CD4-positive, alpha-beta T cell (primary cell): Measurements from ENCODE around the gene SGF29. TPM values are rescaled to one million over a fixed set of nuclear protein-coding genes. Genes with fewer than 3 reads are reported as not detected.
"Not testable (repeated sequence)": the region's sequence is repeated elsewhere in the genome, so short reads cannot be mapped to it uniquely, and the experiment has no call there.

ENCODE experiments used
- ATAC-seq: fragments of 200-7000 bp; cut with Tn5 transposase; one replicate; pipeline ENCODE4 v1.10.0; 2022; ENCODE audit warnings: mild to moderate bottlenecking; ENCODE audit not compliant: poor library complexity
- CTCF ChIA-PET: fragments of 350-600 bp; sonication (Branson Sonifier 250); formaldehyde crosslinking; loops from one replicate; lab custom pipeline; 2021; ENCODE audit warnings: antibody characterized with exemption, inconsistent platforms; lab: Charles Lee
- POLR2A ChIA-PET: fragments of 350-600 bp; sonication (Branson Sonifier 250); formaldehyde crosslinking; loops from one replicate; lab custom pipeline; 2021; ENCODE audit warnings: antibody characterized with exemption, inconsistent platforms; lab: Charles Lee
- DNase-seq, 14 experiments: peaks; one replicate each; pipeline ENCODE4 v3.0.0-alpha.2; 2013 to 2020; ENCODE audit warnings: mixed read lengths in 2 of 14
- H3K27ac ChIP-seq, 2 donors: one replicate each; pipeline versions ENCODE4 v1.5.1 to v1.7.0; 2013; ENCODE audit warnings: low read length in 2 of 2, low read depth in 1 of 2, mild to moderate bottlenecking in 1 of 2
- H3K27me3 ChIP-seq, 2 experiments: 1 replicate in 1 of 2; 2 replicates in 1 of 2; pipeline versions ENCODE4 v1.6.1 to v1.7.0; 2013; ENCODE audit warnings: low read length in 2 of 2, control low read depth in 1 of 2, mild to moderate bottlenecking in 1 of 2, moderate library complexity in 1 of 2; ENCODE audit not compliant: insufficient read depth in 2 of 2, control insufficient read depth in 1 of 2
- H3K36me3 ChIP-seq: one replicate; pipeline ENCODE4 v1.6.1; 2013; ENCODE audit warnings: low read length, control low read depth; ENCODE audit not compliant: insufficient read depth
- H3K4me1 ChIP-seq: one replicate; pipeline ENCODE4 v1.6.1; 2013; ENCODE audit warnings: low read length, control low read depth; ENCODE audit not compliant: insufficient read depth
- H3K4me3 ChIP-seq: one replicate; pipeline ENCODE4 v1.5.1; 2013; ENCODE audit warnings: mild to moderate bottlenecking, low read length, moderate library complexity
- H3K9me3 ChIP-seq, 2 experiments: 1 replicate in 1 of 2; 2 replicates in 1 of 2; pipeline versions ENCODE4 v1.6.1 to v1.7.0; 2013; ENCODE audit warnings: low read length in 2 of 2, mild to moderate bottlenecking in 2 of 2, control low read depth in 1 of 2, moderate library complexity in 1 of 2; ENCODE audit not compliant: control insufficient read depth in 1 of 2, insufficient read depth in 1 of 2
- H3K27ac Mint-ChIP-seq: one replicate; pipeline ENCODE4 v1.8.0; 2020; ENCODE audit warnings: mixed read lengths
- H3K27me3 Mint-ChIP-seq: one replicate; pipeline ENCODE4 v1.8.0; 2021; ENCODE audit warnings: mixed read lengths
- H3K36me3 Mint-ChIP-seq: one replicate; pipeline ENCODE4 v1.8.0; 2021; ENCODE audit warnings: low read depth, mixed read lengths
- H3K4me1 Mint-ChIP-seq: one replicate; pipeline ENCODE4 v1.8.0; 2021; ENCODE audit warnings: low read depth, mixed read lengths
- H3K4me3 Mint-ChIP-seq: one replicate; pipeline ENCODE4 v1.8.0; 2020; ENCODE audit warnings: mild to moderate bottlenecking, mixed read lengths
- H3K9me3 Mint-ChIP-seq: one replicate; pipeline ENCODE4 v1.8.0; 2020; ENCODE audit warnings: mixed read lengths
- CTCF ChIP-seq: fragments of 200-600 bp; IDR thresholded peaks from one replicate; pipeline ENCODE4 v1.8.0; 2022; ENCODE audit warnings: antibody characterized with exemption, mild to moderate bottlenecking
- intact Hi-C, 2 experiments: fragments of 100-400 bp; cut with DNase I in 1 of 2; cut with micrococcal nuclease in 1 of 2; formaldehyde crosslinking; loops; one replicate each; pipeline versions ENCODE4 v1.15.1 to v1.9.0; 2023 to 2025; cut with DNase I, micrococcal nuclease
- total RNA-seq, 174 experiments: library from RNA in 2 of 174; stranded (reverse) in 2 of 174; gene quantifications; one replicate each; pipeline ENCODE4 v1.2.3 and lab custom pipeline; 2021 to 2026

Gene SGF29
- total RNA-seq, 2 experiments from 2014 or later = 38.9 to 40.3 TPM

GRCh38 chr16:28526201-28527099, 27.3 kb upstream of the SGF29 start:
- no peaks in the 10 kb centered on the region for H3K9me3 ChIP-seq
- ChIA-PET POLR2A (interaction anchor here (2.9 kb wide), 1 partner anchor 8 kb away, joined by 11 read pairs; no protein-coding TSS in a partner anchor), CTCF (interaction anchor here (0.6 kb wide), 1 partner anchor 45 kb away, joined by 3 read pairs; no protein-coding TSS in a partner anchor)
- no peaks in the 10 kb centered on the region for H3K27me3 Mint-ChIP-seq
- intact Hi-C loops = loop anchor here in 1 of 2 experiments (10.0 kb wide), 1 partner anchor 52 kb away; the partner anchor contains the start of gene NPIPB7
- H3K27ac ChIP-seq = no peak overlapping the region
- H3K27me3 ChIP-seq = no peaks in the 10 kb centered on the region
- no peak overlapping the region for H3K4me3 ChIP-seq
- H3K36me3 Mint-ChIP-seq = no peaks in the 10 kb centered on the region
- DNase-seq (no peak), ATAC-seq (no peak)
- TF ChIP-seq CTCF = no peak
- H3K9me3 Mint-ChIP-seq = no peaks in the 10 kb centered on the region
- H3K36me3 ChIP-seq = no peaks in the 10 kb centered on the region
- H3K4me1 ChIP-seq = peaks cover 4% of the 10 kb centered on the region
- H3K27ac Mint-ChIP-seq = no peak overlapping the region
- H3K4me3 Mint-ChIP-seq = no peak overlapping the region
- peaks cover 11% of the 10 kb centered on the region for H3K4me1 Mint-ChIP-seq

- POLR2A ChIA-PET, H3K36me3 Mint-ChIP-seq, H3K9me3 ChIP-seq, H3K4me3 ChIP-seq, DNase-seq, H3K27ac ChIP-seq, H3K27ac Mint-ChIP-seq, H3K9me3 Mint-ChIP-seq, H3K36me3 ChIP-seq, ATAC-seq, H3K27me3 ChIP-seq, H3K4me1 ChIP-seq, CTCF ChIA-PET, H3K27me3 Mint-ChIP-seq, H3K4me3 Mint-ChIP-seq: not testable (repeated sequence)
- peaks cover 17% of the 10 kb centered on the region for H3K4me1 Mint-ChIP-seq
- intact Hi-C loops = loop anchor here in 1 of 2 experiments (10.0 kb wide), 1 partner anchor 52 kb away; the partner anchor contains the start of gene NPIPB7
Observed at GRCh38 chr16:28527100-28527785, 26.5 kb upstream of the SGF29 start.

- ATAC-seq (no peak), DNase-seq (no peak)
- Histone ChIP-seq H3K27ac (no peak overlapping the region), H3K9me3 (no peaks in the 10 kb centered on the region), H3K36me3 (no peaks in the 10 kb centered on the region), H3K4me3 (no peak overlapping the region), H3K4me1 (peaks cover 7% of the 10 kb centered on the region), H3K27me3 (no peaks in the 10 kb centered on the region)
- POLR2A ChIA-PET = no interaction called here
- intact Hi-C loops = loop anchor here in 1 of 2 experiments (10.0 kb wide), 1 partner anchor 53 kb away; the partner anchor contains the start of gene NPIPB7
- H3K4me3 Mint-ChIP-seq = no peak overlapping the region
- no peaks in the 10 kb centered on the region for H3K27me3 Mint-ChIP-seq
- H3K4me1 Mint-ChIP-seq = peaks cover 19% of the 10 kb centered on the region
- no peaks in the 10 kb centered on the region for H3K36me3 Mint-ChIP-seq
- CTCF ChIA-PET = no interaction called here
- TF ChIP-seq CTCF = no peak
- H3K27ac Mint-ChIP-seq = no peak overlapping the region
- H3K9me3 Mint-ChIP-seq = no peaks in the 10 kb centered on the region
Observed at GRCh38 chr16:28527985-28528384, 25.7 kb upstream of the SGF29 start.
